Measurements from ENCODE around the gene DECR2.

Gene DECR2

GRCh38 chr16:450785-451512 lies 49.3 kb downstream of the DECR2 start:
- DNase-seq, result no peak

- no peak for DNase-seq
Observed at GRCh38 chr16:454397-454940, 52.8 kb downstream of the DECR2 start.

GRCh38 chr16:455453-455852 lies 53.8 kb downstream of the DECR2 start:
- no peak for DNase-seq

- DNase-seq, result no peak
Observed at GRCh38 chr16:456891-457483, 55.3 kb downstream of the DECR2 start.

GRCh38 chr16:457732-458400 lies 56.2 kb downstream of the DECR2 start:
- DNase-seq, result no peak

- DNase-seq, result no peak
Observed at GRCh38 chr16:459761-460160, 58.1 kb downstream of the DECR2 start.

GRCh38 chr16:460787-461186 lies 59.1 kb downstream of the DECR2 start:
- DNase-seq, result no peak

Measured in NK-92 treated with Interleukin-12 subunit alpha and Interleukin-12 subunit beta, amount 100 ng/mL, for 24 hours (cell line).